Omental fat pad (tissue), 4 donors: ENCODE data around the gene MUTYH. TPM values are rescaled to one million over a fixed set of nuclear protein-coding genes. Genes with fewer than 3 reads are reported as not detected.

Experiments
- ATAC-seq: fragments of 150-250 bp; one replicate; pipeline ENCODE4 v1.9.1; 2016; ENCODE audit warnings: mild to moderate bottlenecking, moderate library complexity; ENCODE audit not compliant: low FRiP score
- DNase-seq: peaks from one replicate; pipeline ENCODE4 v3.0.0-alpha.2; 2019; ENCODE audit warnings: low spot score
- total RNA-seq, 4 donors: library from RNA; depleted of rRNA; stranded (reverse); fragments of >200 nt; gene quantifications; one replicate each; pipeline ENCODE4 v1.1.0, GENCODE V29; 2016
- TF ChIP-seq, protein P1 (sequence below), 3 donors: fragments of 450-650 bp; IDR thresholded peaks; one replicate each; pipeline ENCODE4 v1.5.1; 2016 to 2017; ENCODE audit warnings: antibody characterized with exemption in 3 of 3, mild to moderate bottlenecking in 3 of 3, moderate library complexity in 2 of 3

The MUTYH gene
- total RNA-seq, 4 donors from 2014 or later: 11.5 to 28.1 (median 12.8) TPM

DNA sequence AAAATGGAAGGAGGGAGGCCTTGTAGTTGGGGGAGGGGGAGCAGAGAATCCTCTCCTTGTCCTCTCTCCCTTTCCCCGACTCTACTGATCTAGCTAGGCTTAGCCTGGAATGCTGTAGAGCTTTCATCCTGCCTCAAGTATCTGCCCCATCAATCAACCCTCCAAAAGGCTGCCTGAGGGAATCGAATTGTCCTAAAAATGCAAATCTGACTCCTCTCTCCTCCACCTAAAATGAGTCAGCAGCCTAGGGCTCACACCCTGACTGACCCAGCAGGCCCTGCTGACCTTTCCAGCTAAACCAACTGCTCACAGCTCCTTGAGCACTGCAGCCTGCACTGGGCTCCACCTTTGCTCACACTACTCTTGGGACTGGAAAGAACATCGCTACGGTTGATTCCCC is 10.8 kb downstream of the MUTYH start:
- ATAC-seq (no peak), DNase-seq (no peak)
- TF ChIP-seq, protein P1, sequence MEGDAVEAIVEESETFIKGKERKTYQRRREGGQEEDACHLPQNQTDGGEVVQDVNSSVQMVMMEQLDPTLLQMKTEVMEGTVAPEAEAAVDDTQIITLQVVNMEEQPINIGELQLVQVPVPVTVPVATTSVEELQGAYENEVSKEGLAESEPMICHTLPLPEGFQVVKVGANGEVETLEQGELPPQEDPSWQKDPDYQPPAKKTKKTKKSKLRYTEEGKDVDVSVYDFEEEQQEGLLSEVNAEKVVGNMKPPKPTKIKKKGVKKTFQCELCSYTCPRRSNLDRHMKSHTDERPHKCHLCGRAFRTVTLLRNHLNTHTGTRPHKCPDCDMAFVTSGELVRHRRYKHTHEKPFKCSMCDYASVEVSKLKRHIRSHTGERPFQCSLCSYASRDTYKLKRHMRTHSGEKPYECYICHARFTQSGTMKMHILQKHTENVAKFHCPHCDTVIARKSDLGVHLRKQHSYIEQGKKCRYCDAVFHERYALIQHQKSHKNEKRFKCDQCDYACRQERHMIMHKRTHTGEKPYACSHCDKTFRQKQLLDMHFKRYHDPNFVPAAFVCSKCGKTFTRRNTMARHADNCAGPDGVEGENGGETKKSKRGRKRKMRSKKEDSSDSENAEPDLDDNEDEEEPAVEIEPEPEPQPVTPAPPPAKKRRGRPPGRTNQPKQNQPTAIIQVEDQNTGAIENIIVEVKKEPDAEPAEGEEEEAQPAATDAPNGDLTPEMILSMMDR (IDR thresholded peaks at IDR 0.05): no peak

DNA sequence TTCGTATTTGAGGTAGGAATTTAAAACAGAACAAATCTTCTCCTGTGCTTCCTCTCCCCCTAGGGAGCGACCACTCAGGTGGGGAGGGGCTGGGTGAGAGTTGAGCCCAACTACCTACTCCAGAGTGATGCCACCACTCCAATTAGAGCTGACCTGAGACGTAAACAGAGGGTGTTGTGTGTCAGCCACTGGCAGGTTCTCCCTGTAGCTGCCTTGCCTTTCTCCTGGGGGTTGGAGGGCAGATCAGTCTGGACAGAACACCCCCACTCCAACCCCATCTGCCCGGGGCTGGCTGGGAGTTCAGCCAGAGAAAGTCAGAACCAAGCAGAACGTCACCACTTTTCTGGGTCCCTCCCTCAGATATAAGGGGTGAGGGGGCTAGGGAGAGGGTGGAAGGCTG is 11.6 kb downstream of the MUTYH start:
- no peak for ATAC-seq
- no peak for DNase-seq
- TF ChIP-seq, protein P1 (IDR thresholded peaks at IDR 0.05): no peak

DNA sequence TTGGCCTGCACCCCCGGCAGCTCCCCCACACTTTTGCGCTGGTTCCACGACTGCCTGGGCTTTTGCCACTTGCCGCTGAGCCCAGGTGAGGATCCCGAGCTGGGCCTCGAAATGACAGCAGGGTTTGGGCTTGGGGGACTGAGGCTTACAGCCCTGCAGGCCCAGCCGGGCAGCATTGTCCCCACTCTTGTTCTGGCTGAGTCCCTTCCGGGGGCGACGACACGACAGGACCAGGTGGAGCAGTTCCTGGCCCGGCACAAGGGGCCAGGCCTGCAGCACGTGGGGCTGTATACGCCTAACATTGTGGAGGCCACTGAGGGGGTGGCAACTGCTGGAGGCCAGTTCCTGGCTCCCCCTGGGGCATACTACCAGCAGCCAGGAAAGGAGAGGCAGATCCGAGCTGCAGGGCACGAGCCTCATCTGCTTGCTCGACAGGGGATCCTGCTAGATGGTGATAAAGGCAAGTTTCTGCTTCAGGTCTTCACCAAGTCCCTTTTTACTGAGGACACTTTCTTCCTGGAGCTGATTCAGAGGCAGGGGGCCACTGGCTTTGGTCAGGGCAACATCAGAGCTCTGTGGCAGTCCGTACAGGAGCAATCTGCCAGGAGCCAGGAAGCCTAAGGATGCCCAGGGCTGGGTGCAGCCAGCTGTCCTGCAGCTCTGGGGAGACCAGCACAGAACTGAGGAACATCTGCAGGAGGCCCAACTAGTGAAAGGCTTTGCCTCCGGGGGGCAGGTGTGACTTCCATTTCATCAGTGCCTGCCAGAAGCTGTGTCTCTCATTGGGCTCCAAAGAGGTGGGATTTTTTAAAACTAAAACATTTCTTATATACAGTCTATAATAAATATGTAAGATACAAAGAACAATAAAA is 12.4 kb downstream of the MUTYH start:
- DNase-seq: no peak
- TF ChIP-seq, protein P1 (IDR thresholded peaks at IDR 0.05): no peak
- no peak for ATAC-seq

DNA sequence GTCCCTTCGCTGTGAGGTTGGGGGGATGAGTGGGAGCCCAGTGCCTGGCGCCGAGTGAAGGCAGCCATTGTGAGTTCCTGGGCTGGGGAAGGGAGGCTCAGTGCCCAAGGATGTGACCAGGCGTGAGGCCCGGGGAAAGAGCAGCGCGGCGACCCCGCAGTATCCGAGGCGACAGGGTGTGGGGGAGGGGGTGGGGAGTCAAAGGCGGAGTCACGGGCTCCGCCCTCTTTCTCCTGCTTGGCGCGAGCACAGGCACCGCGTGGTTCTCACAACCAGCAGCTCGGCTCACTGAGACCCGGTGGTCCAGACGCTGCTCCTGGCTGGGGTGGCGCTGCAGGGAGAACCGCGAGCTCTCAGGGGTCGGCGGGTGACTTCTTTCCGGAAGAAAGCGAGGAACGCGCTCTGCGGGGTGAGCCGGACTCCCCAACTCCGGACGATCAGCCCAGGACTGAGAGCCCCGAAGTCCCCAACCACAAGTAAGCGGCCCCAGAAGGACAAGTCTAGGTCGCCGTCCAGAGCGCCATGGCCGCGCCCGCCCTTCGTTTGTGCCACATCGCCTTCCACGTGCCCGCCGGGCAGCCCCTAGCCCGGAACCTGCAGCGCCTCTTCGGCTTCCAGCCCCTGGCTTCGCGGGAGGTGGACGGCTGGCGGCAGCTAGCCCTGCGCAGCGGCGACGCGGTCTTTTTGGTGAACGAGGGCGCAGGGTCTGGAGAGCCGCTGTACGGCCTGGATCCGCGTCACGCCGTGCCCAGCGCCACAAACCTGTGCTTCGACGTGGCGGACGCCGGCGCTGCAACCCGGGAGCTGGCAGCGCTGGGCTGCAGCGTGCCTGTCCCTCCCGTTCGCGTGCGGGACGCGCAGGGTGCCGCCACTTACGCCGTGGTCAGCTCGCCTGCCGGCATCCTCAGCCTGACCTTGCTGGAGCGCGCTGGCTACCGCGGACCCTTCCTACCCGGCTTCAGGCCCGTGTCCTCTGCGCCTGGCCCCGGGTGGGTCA is 13.3 kb downstream of the MUTYH start, which contains the start of gene HPDL:
TSS of gene HPDL (plus strand) at position 269 of the 997 bp plus-strand sequence. CDS start at position 523, 254 bp downstream.
- DNase-seq: no peak
- ATAC-seq: peak; percentile 85

DNA sequence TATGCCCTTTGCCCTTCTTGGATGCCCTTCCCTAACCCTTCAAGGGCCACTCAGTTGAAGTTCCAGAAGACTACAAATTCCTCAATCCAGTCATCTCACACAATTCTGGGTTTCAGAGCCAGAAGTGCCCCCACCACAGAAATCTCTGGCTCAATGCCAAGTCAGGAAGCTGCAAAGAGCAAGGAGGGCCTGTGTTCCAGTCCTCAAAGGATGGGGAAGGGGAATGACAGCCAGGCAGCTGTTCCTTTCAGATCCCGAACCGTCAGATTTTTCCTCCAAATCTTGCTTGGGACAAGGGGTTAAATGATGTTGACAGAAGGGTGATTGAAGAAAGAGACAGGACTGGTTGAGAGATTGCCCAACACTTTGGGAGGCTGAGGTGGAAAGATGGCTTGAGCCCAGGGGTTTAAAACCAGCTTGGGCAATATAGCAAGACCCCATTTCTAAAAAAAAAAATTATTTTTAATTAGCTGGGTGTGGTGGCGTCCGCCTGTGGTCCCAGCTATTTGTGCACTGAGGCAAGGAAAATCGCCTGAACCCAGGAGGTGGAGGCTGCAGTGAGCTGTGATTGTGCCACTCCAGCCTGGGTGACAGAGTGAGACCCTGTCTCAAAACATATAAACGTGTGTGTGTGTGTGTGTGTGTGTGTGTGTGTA is 14.3 kb downstream of the MUTYH start:
- TF ChIP-seq, protein P1 (IDR thresholded peaks at IDR 0.05): no peak
- DNase-seq (no peak), ATAC-seq (no peak)

More for the DNA sequence above, 13.3 kb downstream of the MUTYH start, which contains the start of gene HPDL:
- TF ChIP-seq, protein P1 (IDR thresholded peaks at IDR 0.05): no peak

DNA sequence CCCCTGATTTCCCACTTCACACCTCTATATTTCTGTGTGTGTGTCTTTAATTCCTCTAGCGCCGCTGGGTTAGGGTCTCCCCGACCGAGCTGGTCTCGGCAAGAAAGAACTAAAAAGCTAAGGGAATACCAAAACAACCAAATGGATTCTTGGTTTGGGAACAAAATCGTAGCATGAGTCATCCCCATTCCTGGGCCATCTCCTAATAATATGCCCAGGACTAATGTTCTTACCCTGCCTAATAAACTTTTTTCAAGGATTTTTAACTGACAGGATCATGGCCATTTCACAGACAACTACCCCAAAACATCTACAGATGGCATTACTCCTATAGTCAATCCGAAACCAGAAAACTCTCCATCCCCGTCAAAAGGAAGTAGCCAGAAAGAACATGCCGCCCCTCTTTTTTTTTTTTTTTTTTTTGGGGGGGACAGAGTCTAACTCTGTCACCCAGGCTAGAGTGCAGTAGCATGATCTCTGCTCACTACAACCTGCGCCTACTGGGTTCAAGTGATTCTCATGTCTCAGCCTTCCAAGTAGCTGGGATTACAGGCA is 17.7 kb downstream of the MUTYH start:
- DNase-seq (no peak), ATAC-seq (no peak)
- TF ChIP-seq, protein P1 (IDR thresholded peaks at IDR 0.05): no peak
